Stimulated activated CD4-positive, alpha-beta T cell treated with anti-CD3 and anti-CD28 coated beads, Interleukin-4, amount 100 ng/mL, for 48 hours (primary cell): ENCODE data around the gene CPEB1.
"Not testable (repeated sequence)": the region's sequence is repeated elsewhere in the genome, so short reads cannot be mapped to it uniquely, and the experiment has no call there.

Experiments
- DNase-seq, 2 donors: peaks; one replicate each; pipeline ENCODE4 v3.0.0-alpha.2; 2020; ENCODE audit warnings: low read depth in 2 of 2

The CPEB1 gene

GRCh38 chr15:82513587-82513986 lies 133.6 kb downstream of the CPEB1 start:
- not testable (repeated sequence) for DNase-seq

DNA sequence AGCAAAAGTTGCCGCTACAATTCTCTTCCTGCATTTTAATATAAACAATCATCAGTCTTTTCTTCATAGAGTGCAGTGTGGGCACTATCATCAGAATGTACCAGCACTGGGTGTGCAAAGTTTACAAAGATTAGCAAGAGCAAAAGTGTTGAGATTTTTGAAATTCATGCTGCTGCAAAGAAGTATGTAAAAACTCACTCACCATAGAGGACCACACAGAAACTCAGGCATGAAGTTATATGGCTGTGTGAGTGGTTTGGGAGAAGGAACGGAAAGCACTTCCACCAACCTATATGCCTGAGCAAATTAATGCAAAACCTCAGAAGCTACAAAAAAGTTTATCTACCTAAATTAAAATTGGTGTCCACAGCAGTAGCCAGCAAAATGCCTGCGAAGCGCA lies 139.5 kb downstream of the CPEB1 start:
- DNase-seq = not testable (repeated sequence)

DNA sequence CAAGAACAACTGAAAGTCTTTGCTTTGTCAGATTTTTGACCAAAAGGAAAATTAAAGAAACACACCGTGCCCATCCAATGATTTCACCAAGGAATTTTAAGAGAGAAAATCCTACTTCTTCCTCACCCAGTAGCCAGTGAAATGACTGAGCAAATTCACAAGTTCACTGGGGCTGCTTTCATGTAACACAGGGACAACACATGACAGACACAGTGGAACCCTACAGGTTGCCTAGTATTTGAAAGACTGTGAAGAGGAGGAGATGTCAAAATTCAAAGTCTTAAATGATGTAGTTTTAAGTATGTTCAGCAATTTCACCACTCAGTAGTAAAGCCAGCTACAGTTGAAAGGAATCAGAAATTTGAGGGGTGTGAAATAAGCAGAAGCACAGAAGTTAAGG lies 140.1 kb downstream of the CPEB1 start:
- not testable (repeated sequence) for DNase-seq

DNA sequence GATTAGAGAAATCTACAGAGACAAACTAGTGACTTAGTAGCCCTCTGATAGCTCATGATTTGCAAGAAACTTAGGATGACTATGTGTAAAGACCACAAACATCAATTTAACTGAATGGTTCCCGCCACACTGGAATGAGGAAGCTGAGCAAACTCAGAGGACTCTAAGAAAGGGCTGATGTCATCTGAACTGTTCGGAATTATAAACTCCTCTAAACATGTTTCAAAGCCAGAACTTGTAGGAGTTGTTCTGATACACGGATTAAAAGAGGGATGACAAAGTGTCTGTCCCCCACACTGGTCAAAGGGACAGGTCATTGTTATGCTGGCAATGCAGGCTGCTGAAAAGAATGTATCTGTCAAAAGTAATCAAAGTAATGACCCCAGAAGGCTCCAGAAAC lies 141.3 kb downstream of the CPEB1 start:
- DNase-seq = not testable (repeated sequence)

DNA sequence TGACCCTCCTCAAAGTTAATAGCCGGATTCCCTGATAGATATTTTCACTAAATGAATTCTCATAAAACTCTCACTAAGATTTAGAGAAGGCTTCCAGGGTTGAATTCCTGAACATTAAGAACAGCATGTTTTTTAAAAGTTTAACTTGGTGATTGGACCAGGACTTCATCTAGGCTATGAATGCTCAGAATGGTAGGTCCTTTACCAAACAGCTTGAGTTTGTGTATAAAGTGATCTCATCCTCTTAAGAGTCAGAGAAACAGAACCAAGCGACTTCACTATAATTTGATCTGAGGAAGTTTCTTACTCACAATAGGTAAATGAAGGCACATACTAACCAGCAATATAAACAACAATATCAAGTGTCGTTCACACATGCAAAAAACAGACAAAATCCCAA lies 143.1 kb downstream of the CPEB1 start:
- not testable (repeated sequence) for DNase-seq

DNA sequence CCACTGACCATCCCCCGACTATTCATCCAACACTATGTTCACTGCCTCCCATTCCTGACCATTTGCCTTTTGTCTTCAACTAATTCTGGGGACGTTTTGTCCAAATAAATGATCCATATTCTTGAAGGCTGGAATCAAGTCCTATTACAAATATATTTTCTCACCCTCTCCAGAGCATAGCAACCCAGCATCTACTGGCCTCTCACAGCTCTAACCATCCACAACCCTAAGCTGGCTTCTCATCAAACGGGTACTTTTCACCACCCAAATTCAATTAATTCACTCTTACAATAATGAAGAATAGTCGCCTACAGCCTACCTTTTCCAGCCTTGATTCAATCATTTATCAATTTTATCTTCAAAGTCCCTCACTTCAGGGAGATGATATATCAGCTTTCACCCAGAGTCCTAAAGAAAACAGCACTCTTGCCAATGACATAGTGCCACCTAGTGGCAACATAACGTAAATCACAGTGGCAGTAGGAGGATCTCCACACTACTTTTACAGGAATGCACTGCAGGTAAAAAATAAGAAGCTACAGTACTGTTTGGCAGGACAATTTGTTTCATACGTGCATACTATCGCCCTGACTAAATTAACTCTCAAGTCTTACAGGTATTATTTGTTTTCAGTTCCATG lies 144.3 kb downstream of the CPEB1 start:
- DNase-seq = peak in 1 of 2 donors; percentile 2

DNA sequence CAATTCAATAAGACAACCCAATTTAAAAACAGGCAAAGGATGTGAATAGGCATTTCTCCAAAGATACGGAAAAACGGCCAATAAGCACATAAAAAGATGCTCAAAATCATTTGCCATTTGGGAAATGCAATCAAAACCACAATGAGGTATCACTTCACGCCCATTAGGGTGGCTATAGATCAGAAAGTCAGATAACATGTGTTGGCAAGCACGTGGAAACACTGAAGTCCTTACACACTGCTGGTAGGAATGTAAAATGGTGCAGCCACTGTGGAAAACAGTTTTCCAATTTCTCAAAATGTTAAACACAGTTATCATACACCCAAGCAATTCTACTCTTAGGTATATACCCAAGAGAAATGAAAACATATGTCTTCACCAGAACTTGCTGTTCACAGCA lies 146.4 kb downstream of the CPEB1 start:
- DNase-seq = not testable (repeated sequence)

GRCh38 chr15:82497978-82498377 lies 149.2 kb downstream of the CPEB1 start:
- not testable (repeated sequence) for DNase-seq
